GM13976 (cell line): ENCODE measurements around the gene MAP7D1.

Experiments
- DNase-seq: peaks from one replicate; pipeline ENCODE4 v3.0.0; 2012; ENCODE audit warnings: low spot score
- CTCF ChIP-seq: IDR thresholded peaks from 2 replicates; pipeline ENCODE4 v1.5.1; 2012; ENCODE audit warnings: borderline replicate concordance, mild to moderate bottlenecking; ENCODE audit not compliant: insufficient read depth; ENCODE audit errors: extremely low read depth, missing control alignments, control extremely low read depth
- in situ Hi-C: fragments of 300-500 bp; cut with MboI; formaldehyde crosslinking; loops from one replicate; pipeline ENCODE4 v1.12.0; 2022; ENCODE audit warnings: low sequenced_read_pairs, mixed read lengths, inconsistent platforms; ENCODE audit not compliant: unreplicated experiment

The MAP7D1 gene

GRCh38 chr1:36160388-36160948, 4.5 kb downstream of the MAP7D1 start:
- no peak for DNase-seq
- in situ Hi-C loops, result no loop called here
- no peak for TF ChIP-seq CTCF

GRCh38 chr1:36160949-36161485, 5.1 kb downstream of the MAP7D1 start:
- peak; percentile 38 for TF ChIP-seq CTCF
- DNase-seq, result peak; percentile 79
- in situ Hi-C loops, result no loop called here

- peak; percentile 79 for DNase-seq
- in situ Hi-C loops, result no loop called here
- TF ChIP-seq CTCF, result no peak
Measured at GRCh38 chr1:36161641-36162531, 5.9 kb downstream of the MAP7D1 start.

GRCh38 chr1:36162680-36163239, 6.8 kb downstream of the MAP7D1 start:
- in situ Hi-C loops, result no loop called here
- TF ChIP-seq CTCF, result no peak
- no peak for DNase-seq

- no peak for DNase-seq
- in situ Hi-C loops, result no loop called here
- no peak for TF ChIP-seq CTCF
Measured at GRCh38 chr1:36163426-36163825, 7.5 kb downstream of the MAP7D1 start.

GRCh38 chr1:36164361-36164760, 8.4 kb downstream of the MAP7D1 start:
- DNase-seq, result no peak
- TF ChIP-seq CTCF, result no peak
- in situ Hi-C loops, result no loop called here
